T-cell (primary cell): ENCODE results near the gene AGPS. TPM values are rescaled to one million over a fixed set of nuclear protein-coding genes. Genes with fewer than 3 reads are reported as not detected.
"Not testable (repeated sequence)": the region's sequence is repeated elsewhere in the genome, so short reads cannot be mapped to it uniquely, and the experiment has no call there.

Experiments used
- ATAC-seq, 4 experiments: fragments of 200-7000 bp in 3 of 4; fragments of 150-1000 bp in 1 of 4; cut with Tn5 transposase; replicated peaks in 1 of 4; 1 replicate in 3 of 4; 2 replicates in 1 of 4; pipeline ENCODE4 v1.10.0; 2021; ENCODE audit warnings: moderate library complexity in 3 of 4, mild to moderate bottlenecking in 2 of 4, moderate number of reproducible peaks in 1 of 4
- CTCF ChIA-PET, 2 donors: fragments of 300-600 bp; sonication (Branson Sonifier 250); formaldehyde crosslinking; loops; one replicate each; lab custom pipeline; 2022; ENCODE audit warnings: antibody characterized with exemption in 2 of 2; lab: Charles Lee
- POLR2A ChIA-PET, 2 donors: fragments of 300-600 bp; sonication (Branson Sonifier 250); formaldehyde crosslinking; loops; one replicate each; lab custom pipeline; 2022; ENCODE audit warnings: antibody characterized with exemption in 2 of 2; lab: Charles Lee
- DNase-seq, 35 experiments: peaks; one replicate each; pipeline versions ENCODE4 v3.0.0 to v3.0.0-alpha.2; 2013 to 2023
- H3K27ac ChIP-seq: one replicate; pipeline ENCODE4 v1.5.1; 2013; ENCODE audit warnings: low read length
- H3K27me3 ChIP-seq, 2 experiments: replicated peaks in 1 of 2; 1 replicate in 1 of 2; 2 replicates in 1 of 2; pipeline versions ENCODE4 v1.6.1 to v1.7.0; 2013; ENCODE audit warnings: low read length in 1 of 2, mixed read lengths in 1 of 2; ENCODE audit not compliant: control insufficient read depth in 2 of 2, insufficient read depth in 2 of 2; ENCODE audit errors: extremely low read depth in 1 of 2
- H3K36me3 ChIP-seq, 2 donors: 1 replicate in 1 of 2; 2 replicates in 1 of 2; pipeline versions ENCODE4 v1.6.1 to v1.7.0; 2013; ENCODE audit warnings: low read length in 1 of 2; ENCODE audit not compliant: control insufficient read depth in 2 of 2, insufficient read depth in 1 of 2; ENCODE audit errors: extremely low read depth in 1 of 2
- H3K4me1 ChIP-seq, 2 experiments: 1 replicate in 1 of 2; 2 replicates in 1 of 2; pipeline versions ENCODE4 v1.6.1 to v1.7.0; 2013; ENCODE audit warnings: low read length in 2 of 2, mixed read lengths in 1 of 2; ENCODE audit not compliant: insufficient read depth in 2 of 2, control insufficient read depth in 1 of 2; ENCODE audit errors: extremely low read depth in 1 of 2
- H3K4me3 ChIP-seq, 2 donors: 1 replicate in 1 of 2; 2 replicates in 1 of 2; pipeline versions ENCODE4 v1.5.1 to v1.7.0; 2013; ENCODE audit warnings: mild to moderate bottlenecking in 2 of 2, low read length in 1 of 2, moderate library complexity in 1 of 2; ENCODE audit not compliant: control insufficient read depth in 1 of 2; ENCODE audit errors: extremely low read depth in 1 of 2
- H3K9me3 ChIP-seq: 2 replicates; pipeline ENCODE4 v1.7.0; 2013
- H3K27ac Mint-ChIP-seq, 2 donors: one replicate each; pipeline ENCODE4 v1.8.0; 2020 to 2021; ENCODE audit warnings: mild to moderate bottlenecking in 2 of 2, mixed read lengths in 2 of 2
- H3K27me3 Mint-ChIP-seq, 2 donors: one replicate each; pipeline ENCODE4 v1.8.0; 2021 to 2022; ENCODE audit warnings: mixed read lengths in 2 of 2
- H3K36me3 Mint-ChIP-seq: one replicate; pipeline ENCODE4 v1.8.0; 2021; ENCODE audit warnings: mixed read lengths
- H3K4me1 Mint-ChIP-seq, 3 donors: one replicate each; pipeline ENCODE4 v1.8.0; 2020 to 2022; ENCODE audit warnings: mixed read lengths in 3 of 3, mild to moderate bottlenecking in 1 of 3
- H3K4me3 Mint-ChIP-seq, 3 donors: one replicate each; pipeline ENCODE4 v1.8.0; 2020 to 2022; ENCODE audit warnings: mild to moderate bottlenecking in 3 of 3, mixed read lengths in 3 of 3, moderate library complexity in 3 of 3
- H3K9me3 Mint-ChIP-seq, 3 donors: one replicate each; pipeline ENCODE4 v1.8.0; 2020 to 2022; ENCODE audit warnings: mixed read lengths in 3 of 3
- WGBS: methylation state at CpG from one replicate; pipeline ENCODE4 v1.1.5; 2013; ENCODE audit warnings: missing lambda C conversion rate; ENCODE audit not compliant: insufficient coverage; 5-methylcytosine and 5-hydroxymethylcytosine counted together
- total RNA-seq, 35 experiments: library from RNA in 6 of 35; stranded (reverse) in 6 of 35; fragments of 120-200 nt in 1 of 35; gene quantifications; one replicate each; pipeline versions ENCODE4 v1.2.1 to v1.2.4 and lab custom pipeline; 2013 to 2026

Gene AGPS
- total RNA-seq, 5 donors from 2014 or later (not counting 1 experiment from before 2014, with no cell fraction given): 26.1 to 32.3 (median 29.6) TPM

DNA sequence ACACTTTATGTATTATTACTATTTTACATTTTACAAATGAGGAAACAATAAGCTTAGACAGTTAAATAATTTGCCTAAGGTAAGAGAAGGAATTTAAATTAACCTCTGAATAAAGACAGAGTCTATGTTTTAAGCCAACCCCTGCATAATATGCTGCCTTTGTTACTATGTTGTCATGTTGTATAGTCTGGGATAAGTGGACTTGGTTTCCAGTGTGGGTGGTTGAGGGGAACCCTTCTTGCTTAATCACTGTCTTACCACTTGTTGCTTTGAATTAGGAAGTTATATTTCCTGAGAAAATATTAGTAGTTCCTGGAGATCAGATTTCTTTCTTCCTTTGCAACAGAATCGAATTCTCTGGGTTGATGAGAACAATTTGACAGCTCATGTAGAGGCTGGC is 52.6 kb downstream of the AGPS start:
- ChIA-PET CTCF (no interaction called here), POLR2A (interaction anchor here in 1 of 2 donors (0.6 kb wide), 1 partner anchor 183 kb away, joined by 3 read pairs; no protein-coding TSS in a partner anchor)
- Histone ChIP-seq H3K27ac (no peak overlapping the region), H3K4me3 (no peak overlapping the region), H3K36me3 (peaks cover 10 to 33% of the 10 kb centered on the region in 2 donors), H3K9me3 (no peaks in the 10 kb centered on the region), H3K27me3 (no peaks in the 10 kb centered on the region), H3K4me1 (no peaks in the 10 kb centered on the region)
- no CpG with 5 or more reads among the region's 1 CpG for WGBS
- H3K4me3 Mint-ChIP-seq: no peak overlapping the region
- ATAC-seq (no peak), DNase-seq (no peak)
- peaks cover 65% of the 10 kb centered on the region for H3K36me3 Mint-ChIP-seq
- no peaks in the 10 kb centered on the region for H3K4me1 Mint-ChIP-seq
- H3K9me3 Mint-ChIP-seq: no peaks in the 10 kb centered on the region
- H3K27ac Mint-ChIP-seq: no peak overlapping the region
- H3K27me3 Mint-ChIP-seq: no peaks in the 10 kb centered on the region

DNA sequence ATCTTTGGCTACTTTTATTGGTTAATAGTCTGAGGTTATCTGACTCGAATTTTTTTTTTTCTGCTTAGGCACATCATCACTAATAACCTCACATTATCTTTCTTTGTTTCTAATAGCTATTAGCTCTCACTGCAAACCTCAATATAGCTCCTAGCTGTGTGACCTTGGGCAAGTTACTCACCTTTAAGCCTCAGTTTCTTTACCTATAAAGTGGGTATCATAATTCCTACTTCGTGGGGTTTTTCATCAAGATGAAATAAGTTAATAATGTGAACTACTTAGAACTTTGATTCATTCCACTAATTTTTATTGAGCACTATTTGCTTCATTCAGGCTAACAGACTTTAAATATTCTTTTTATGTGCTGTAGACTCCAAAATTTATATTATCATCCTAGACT is 55.5 kb downstream of the AGPS start:
- H3K36me3 Mint-ChIP-seq: peaks cover 66% of the 10 kb centered on the region
- Histone ChIP-seq H3K4me3 (no peak overlapping the region), H3K4me1 (no peaks in the 10 kb centered on the region), H3K9me3 (no peaks in the 10 kb centered on the region), H3K27me3 (no peaks in the 10 kb centered on the region), H3K36me3 (peaks cover 10 to 23% of the 10 kb centered on the region in 2 donors), H3K27ac (no peak overlapping the region)
- no peak for DNase-seq
- ChIA-PET POLR2A (interaction anchor here in 1 of 2 donors (0.6 kb wide), 1 partner anchor 735 kb away, joined by 3 read pairs; no protein-coding TSS in a partner anchor), CTCF (no interaction called here)
- peaks cover 0 to 2% (median 0%) of the 10 kb centered on the region in 3 donors for H3K4me1 Mint-ChIP-seq
- no peak overlapping the region for H3K4me3 Mint-ChIP-seq
- no peaks in the 10 kb centered on the region for H3K27me3 Mint-ChIP-seq
- ATAC-seq: no peak
- no peak overlapping the region for H3K27ac Mint-ChIP-seq
- no peaks in the 10 kb centered on the region for H3K9me3 Mint-ChIP-seq
- no CpG with 5 or more reads among the region's 2 CpGs for WGBS

DNA sequence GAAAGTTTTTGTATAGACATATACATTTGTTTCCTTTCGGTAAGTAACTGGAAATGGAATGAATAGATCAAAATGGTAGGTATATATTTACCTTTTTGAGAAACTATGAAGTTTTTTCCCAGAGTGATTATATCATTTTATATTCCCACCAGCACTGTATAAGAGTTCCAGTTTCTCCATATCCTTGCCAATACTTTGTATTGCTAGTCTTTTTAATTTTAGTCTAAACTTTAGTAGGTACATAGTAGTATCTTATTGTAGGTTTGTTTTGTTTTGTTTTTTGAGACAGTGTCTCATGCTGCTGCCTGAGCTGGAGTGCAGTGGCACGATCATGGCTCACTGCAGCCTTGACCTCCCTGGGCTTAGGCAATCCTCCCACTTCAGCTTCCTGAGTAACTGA is 56.6 kb downstream of the AGPS start:
- Histone ChIP-seq H3K4me1 (no peaks in the 10 kb centered on the region), H3K27me3 (no peaks in the 10 kb centered on the region), H3K9me3 (no peaks in the 10 kb centered on the region), H3K27ac (no peak overlapping the region), H3K36me3 (peaks cover 10 to 22% of the 10 kb centered on the region in 2 donors), H3K4me3 (no peak overlapping the region)
- no peak overlapping the region for H3K27ac Mint-ChIP-seq
- no peaks in the 10 kb centered on the region for H3K9me3 Mint-ChIP-seq
- no peak overlapping the region for H3K4me3 Mint-ChIP-seq
- 100% methylated on average over 1 of the region's 2 CpGs for WGBS
- peaks cover 0 to 2% (median 0%) of the 10 kb centered on the region in 3 donors for H3K4me1 Mint-ChIP-seq
- ChIA-PET POLR2A (no interaction called here), CTCF (no interaction called here)
- peaks cover 66% of the 10 kb centered on the region for H3K36me3 Mint-ChIP-seq
- no peak for DNase-seq
- H3K27me3 Mint-ChIP-seq: no peaks in the 10 kb centered on the region
- no peak for ATAC-seq

DNA sequence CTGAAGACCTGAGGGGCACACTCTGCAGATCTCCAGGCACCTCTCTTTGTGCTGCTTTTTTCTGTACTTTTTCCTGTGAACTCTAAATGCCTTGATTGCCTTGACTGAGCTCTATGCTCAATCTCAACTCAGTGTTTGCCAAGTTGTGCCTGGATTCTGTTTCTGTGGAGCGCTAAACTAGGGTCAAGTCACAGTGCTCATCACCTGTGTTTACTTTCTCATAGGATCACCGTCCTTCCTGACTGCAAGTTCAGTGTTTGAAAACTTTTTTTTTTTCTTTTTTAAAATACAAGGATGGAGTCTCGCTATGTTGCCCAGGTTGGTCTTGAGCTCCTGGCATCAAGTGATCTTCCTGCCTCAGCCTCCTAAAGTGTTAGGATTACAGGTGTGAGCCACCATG is 62.6 kb downstream of the AGPS start:
- Mint-ChIP-seq H3K4me3 (no peak overlapping the region), H3K9me3 (no peaks in the 10 kb centered on the region), H3K4me1 (peaks cover 0 to 2% (median 0%) of the 10 kb centered on the region in 3 donors), H3K27me3 (no peaks in the 10 kb centered on the region), H3K36me3 (peaks cover 67% of the 10 kb centered on the region), H3K27ac (no peak overlapping the region)
- Histone ChIP-seq H3K27ac (no peak overlapping the region), H3K4me3 (no peak overlapping the region), H3K36me3 (peaks cover 0 to 17% of the 10 kb centered on the region in 2 donors), H3K4me1 (no peaks in the 10 kb centered on the region), H3K9me3 (no peaks in the 10 kb centered on the region), H3K27me3 (no peaks in the 10 kb centered on the region)
- WGBS: 100% methylated on average over 1 of the region's 3 CpGs
- ChIA-PET CTCF (no interaction called here), POLR2A (interaction anchor here in 1 of 2 donors (0.6 kb wide), 1 partner anchor 63 kb away, joined by 3 read pairs; the partner anchor contains the start of gene AGPS)
- ATAC-seq (no peak), DNase-seq (no peak)

DNA sequence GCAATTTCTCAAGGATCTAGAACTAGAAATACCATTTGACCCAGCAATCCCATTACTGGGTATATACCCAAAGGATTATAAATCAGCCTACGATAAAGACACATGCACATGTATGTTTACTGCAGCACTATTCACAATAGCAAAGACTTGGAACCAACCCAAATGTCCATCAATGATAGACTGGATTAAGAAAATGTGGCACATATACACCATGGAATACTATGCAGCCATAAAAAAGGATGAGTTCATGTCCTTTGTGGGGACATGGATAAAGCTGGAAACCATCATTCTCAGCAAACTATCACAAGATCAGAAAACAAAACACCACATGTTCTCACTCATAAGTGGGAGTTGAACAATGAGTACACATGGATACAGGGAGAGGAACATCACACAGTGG is 67.2 kb downstream of the AGPS start:
- H3K4me3 Mint-ChIP-seq, H3K27ac ChIP-seq, DNase-seq, H3K4me1 Mint-ChIP-seq, H3K27me3 ChIP-seq, POLR2A ChIA-PET, H3K4me1 ChIP-seq, H3K9me3 Mint-ChIP-seq, CTCF ChIA-PET, H3K9me3 ChIP-seq, H3K27ac Mint-ChIP-seq, H3K4me3 ChIP-seq, ATAC-seq, H3K27me3 Mint-ChIP-seq: not testable (repeated sequence)
- H3K36me3 Mint-ChIP-seq: peaks cover 67% of the 10 kb centered on the region
- peaks cover 0 to 17% of the 10 kb centered on the region in 2 donors for H3K36me3 ChIP-seq
- no CpG with 5 or more reads among the region's 1 CpG for WGBS

DNA sequence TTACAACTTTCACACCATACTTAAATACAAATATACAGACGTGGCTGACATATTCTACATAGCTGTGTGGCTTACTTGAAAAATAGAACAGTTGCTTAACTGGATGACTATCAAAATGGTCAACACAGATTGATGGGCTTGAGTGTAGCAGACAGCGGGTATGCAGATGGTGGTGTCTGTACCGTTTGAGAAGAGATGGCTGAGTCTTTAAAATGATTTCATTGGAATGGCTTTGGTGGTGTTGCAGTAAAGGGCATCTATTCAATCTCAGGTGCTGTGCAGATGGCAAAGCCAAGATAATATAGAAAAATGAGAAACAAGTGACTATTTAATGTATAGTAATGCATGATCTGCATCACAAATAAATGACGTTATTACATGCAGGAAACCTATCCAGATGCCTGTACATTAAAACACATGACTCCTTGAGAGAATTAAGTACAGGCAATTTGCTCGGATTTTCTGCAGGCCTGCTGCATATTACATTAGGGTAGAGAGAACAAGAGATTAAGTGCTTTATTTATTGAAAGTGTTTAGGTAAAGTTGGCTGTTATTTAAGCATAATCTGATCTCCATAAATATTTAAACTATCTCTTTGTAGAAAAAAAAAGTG is 68.5 kb downstream of the AGPS start:
- no peaks in the 10 kb centered on the region for H3K4me1 ChIP-seq
- H3K36me3 ChIP-seq: peaks cover 2 to 19% of the 10 kb centered on the region in 2 donors
- H3K27me3 ChIP-seq: no peaks in the 10 kb centered on the region
- no peaks in the 10 kb centered on the region for H3K27me3 Mint-ChIP-seq
- no peaks in the 10 kb centered on the region for H3K9me3 Mint-ChIP-seq
- H3K4me3 Mint-ChIP-seq: no peak overlapping the region
- no peak for ATAC-seq
- POLR2A ChIA-PET: no interaction called here
- 96% methylated on average over 2 of the region's 5 CpGs for WGBS
- H3K27ac Mint-ChIP-seq: peak overlapping the region in 1 of 2 donors; percentile 39
- H3K36me3 Mint-ChIP-seq: peaks cover 67% of the 10 kb centered on the region
- DNase-seq: no peak
- no peaks in the 10 kb centered on the region for H3K4me1 Mint-ChIP-seq
- H3K9me3 ChIP-seq: no peaks in the 10 kb centered on the region
- no peak overlapping the region for H3K27ac ChIP-seq
- H3K4me3 ChIP-seq: no peak overlapping the region
- CTCF ChIA-PET: interaction anchor here (0.6 to 0.7 kb wide), 6 partner anchors 13 to 1770 kb away, joined by 3 to 4 read pairs (median 3); no protein-coding TSS in a partner anchor
